SK-N-SH (cell line): ENCODE results near the gene PPFIBP2. TPM values are rescaled to one million over a fixed set of nuclear protein-coding genes. Genes with fewer than 3 reads are reported as not detected.

Source experiments
- CTCF ChIA-PET: fragments of 300-600, 350-600 bp; formaldehyde crosslinking; extraction: SDS; loops from one replicate; lab custom pipeline; 2021; lab: Yijun Ruan, JAX
- POLR2A ChIA-PET: fragments of 350-600 bp; sonication (Branson Sonifier 250); formaldehyde crosslinking; extraction: SDS; loops from one replicate; lab custom pipeline; 2020; ENCODE audit warnings: antibody characterized with exemption, inconsistent platforms; lab: Yijun Ruan, JAX
- DNase-seq: peaks from one replicate; pipeline ENCODE4 v3.0.0; 2012
- H2AFZ ChIP-seq: fragments of 200-600 bp; sonication (generic); 2 replicates; pipeline ENCODE4 v1.8.1; 2016; ENCODE audit warnings: antibody characterized with exemption, mild to moderate bottlenecking, low read depth
- H3F3A ChIP-seq: fragments of 200-600 bp; sonication (generic); replicated peaks from 2 replicates; pipeline ENCODE3; 2016; ENCODE audit warnings: antibody characterized with exemption, mild to moderate bottlenecking; ENCODE audit not compliant: insufficient read depth
- H3K27ac ChIP-seq, 2 experiments: fragments of 200-500 bp in 1 of 2; fragments of 200-600 bp in 1 of 2; sonication (Bioruptor generic) in 1 of 2; sonication (generic), shearing (Covaris generic) in 1 of 2; 2 replicates each; pipeline versions ENCODE4 v1.5.1 to v1.6.1; 2014 to 2016; ENCODE audit warnings: low read depth in 2 of 2, inconsistent platforms in 1 of 2, low read length in 1 of 2, mild to moderate bottlenecking in 1 of 2, mixed read lengths in 1 of 2
- H3K27me3 ChIP-seq: fragments of 200-600 bp; sonication (generic), shearing (Covaris generic); 2 replicates; pipeline ENCODE4 v1.6.1; 2016; ENCODE audit warnings: mixed run types; ENCODE audit not compliant: insufficient read depth
- H3K36me3 ChIP-seq, 2 experiments: fragments of 200-500 bp in 1 of 2; fragments of 200-600 bp in 1 of 2; sonication (Bioruptor generic) in 1 of 2; sonication (generic) in 1 of 2; replicated peaks in 1 of 2; 2 replicates each; pipeline versions ENCODE3 to v1.5.1; 2014 to 2016; ENCODE audit warnings: low read length in 1 of 2, mild to moderate bottlenecking in 1 of 2; ENCODE audit not compliant: insufficient read depth in 2 of 2, control insufficient read depth in 1 of 2
- H3K4me1 ChIP-seq, 2 experiments: fragments of 200-500 bp in 1 of 2; fragments of 200-600 bp in 1 of 2; sonication (Bioruptor generic) in 1 of 2; sonication (generic), shearing (Covaris generic) in 1 of 2; 2 replicates each; pipeline versions ENCODE4 v1.5.1 to v1.6.1; 2014 to 2016; ENCODE audit warnings: low read depth in 1 of 2, low read length in 1 of 2, mixed run types in 1 of 2; ENCODE audit not compliant: insufficient read depth in 2 of 2, control insufficient read depth in 1 of 2
- H3K4me2 ChIP-seq: fragments of 200-600 bp; sonication (generic), shearing (Covaris generic); 2 replicates; pipeline ENCODE4 v1.6.1; 2017; ENCODE audit warnings: mixed run types
- H3K4me3 ChIP-seq, 2 experiments: fragments of 200-500 bp in 1 of 2; fragments of 200-600 bp in 1 of 2; sonication (Bioruptor generic) in 1 of 2; sonication (generic), shearing (Covaris generic) in 1 of 2; 2 replicates each; pipeline versions ENCODE4 v1.5.1 to v1.8.1; 2014 to 2016; ENCODE audit warnings: low read depth in 2 of 2, inconsistent platforms in 1 of 2, low read length in 1 of 2, mild to moderate bottlenecking in 1 of 2, mixed read lengths in 1 of 2, moderate library complexity in 1 of 2
- H3K79me2 ChIP-seq: fragments of 200-600 bp; sonication (generic); 2 replicates; pipeline ENCODE4 v1.8.1; 2017; ENCODE audit warnings: mild to moderate bottlenecking; ENCODE audit not compliant: insufficient read depth
- H3K9ac ChIP-seq: fragments of 200-600 bp; sonication (generic); 2 replicates; pipeline ENCODE4 v1.6.1; 2017; ENCODE audit warnings: mixed run types
- H3K9me2 ChIP-seq: fragments of 200-600 bp; sonication (generic); 2 replicates; pipeline ENCODE4 v1.6.1; 2017; ENCODE audit warnings: mixed run types
- H3K9me3 ChIP-seq: fragments of 200-600 bp; sonication (generic); 2 replicates; pipeline ENCODE4 v1.6.1; 2017; ENCODE audit warnings: mixed run types, mild to moderate bottlenecking, moderate library complexity
- H4K20me1 ChIP-seq: fragments of 200-600 bp; sonication (generic); 2 replicates; pipeline ENCODE4 v1.6.1; 2017; ENCODE audit warnings: mild to moderate bottlenecking, mixed run types; ENCODE audit not compliant: insufficient read depth
- ELF1 ChIP-seq: IDR thresholded peaks from 2 replicates; pipeline ENCODE4 v1.4.0; 2012
- EP300 ChIP-seq, 2 experiments: IDR thresholded peaks; 2 replicates each; pipeline versions ENCODE4 v1.4.0 to v1.6.1; 2012; ENCODE audit warnings: borderline replicate concordance in 1 of 2, low read depth in 1 of 2, low read length in 1 of 2
- FOXJ3 ChIP-seq: sonication (generic); formaldehyde crosslinking; IDR thresholded peaks from 2 replicates; pipeline ENCODE4 v1.5.1; 2020; ENCODE audit warnings: mild to moderate bottlenecking, missing genetic modification reagents
- FOXM1 ChIP-seq: IDR thresholded peaks from 2 replicates; pipeline ENCODE4 v1.4.0; 2012; ENCODE audit warnings: low read depth, mild to moderate bottlenecking
- GABPA ChIP-seq: IDR thresholded peaks from 2 replicates; pipeline ENCODE4 v1.4.0; 2012; ENCODE audit warnings: low read depth, mild to moderate bottlenecking
- GATA2 ChIP-seq: sonication (generic); formaldehyde crosslinking; IDR thresholded peaks from 2 replicates; pipeline ENCODE4 v1.5.0; 2020; ENCODE audit warnings: mild to moderate bottlenecking, missing genetic modification reagents
- NFIC ChIP-seq: IDR thresholded peaks from 2 replicates; pipeline ENCODE4 v1.4.0; 2012; ENCODE audit warnings: borderline replicate concordance
- NRF1 ChIP-seq: IDR thresholded peaks from 2 replicates; pipeline ENCODE4 v1.6.1; 2012; ENCODE audit warnings: low read depth, mild to moderate bottlenecking, low read length
- RCOR1 ChIP-seq: fragments of 150-350 bp; IDR thresholded peaks from 2 replicates; pipeline ENCODE4 v1.6.1; 2017; ENCODE audit warnings: antibody characterized with exemption, low read length
- SMC3 ChIP-seq: IDR thresholded peaks from 2 replicates; pipeline ENCODE4 v1.6.1; 2012; ENCODE audit warnings: low read depth, low read length, improper control_type of control experiment
- TCF12 ChIP-seq: IDR thresholded peaks from 2 replicates; pipeline ENCODE4 v1.4.0; 2012
- USF1 ChIP-seq: IDR thresholded peaks from 2 replicates; pipeline ENCODE4 v1.4.0; 2012; ENCODE audit warnings: low read depth, borderline replicate concordance
- YY1 ChIP-seq: IDR thresholded peaks from 2 replicates; pipeline ENCODE4 v1.4.0; 2012; ENCODE audit warnings: low read depth, mild to moderate bottlenecking
- WGBS: methylation state at CpG from one replicate; pipeline ENCODE4 v1.1.6; 2017; ENCODE audit warnings: low lambda C conversion rate; 5-methylcytosine and 5-hydroxymethylcytosine counted together
- polyA plus RNA-seq, 3 experiments: library from polyadenylated mRNA; depleted of rRNA; stranded (reverse); fragments of >200 nt; gene quantifications; 2 replicates each; pipeline ENCODE4 v1.2.3, GENCODE V29; 2012
- TF ChIP-seq, protein P1 (sequence below): IDR thresholded peaks from 2 replicates; pipeline ENCODE4 v1.6.1; 2012; ENCODE audit warnings: mild to moderate bottlenecking, low read depth, low read length, moderate library complexity

Gene PPFIBP2
- polyA plus RNA-seq, 1 of the 3 experiments (the other 2 are of a cell fraction), result 0.67 TPM

DNA sequence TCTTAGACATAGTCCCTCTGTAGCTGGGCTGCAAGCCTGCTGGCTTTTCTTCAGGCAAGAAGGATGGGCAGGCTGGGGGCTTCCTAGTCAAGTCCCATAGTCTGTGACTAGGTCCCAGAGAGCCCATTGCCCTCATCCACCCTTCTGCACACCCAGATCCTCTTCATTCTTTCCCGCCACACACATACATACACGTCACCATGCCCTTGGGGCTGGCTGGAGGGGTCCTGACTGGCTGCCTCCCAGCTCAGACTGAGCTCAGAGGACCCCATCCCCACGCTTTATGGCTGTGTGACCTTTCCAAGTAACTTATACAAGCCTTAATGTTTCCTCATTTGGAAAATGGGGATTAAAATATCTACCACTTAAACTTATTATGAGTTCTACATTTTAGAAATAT, 13.5 kb upstream of the PPFIBP2 start (continued):
- TF ChIP-seq USF1 (no peak), EP300 (IDR thresholded peaks at IDR 0.05; ENCODE audit: borderline replicate concordance in 1 of 2, low read depth in 1 of 2, low read length in 1 of 2) (no peak)

DNA sequence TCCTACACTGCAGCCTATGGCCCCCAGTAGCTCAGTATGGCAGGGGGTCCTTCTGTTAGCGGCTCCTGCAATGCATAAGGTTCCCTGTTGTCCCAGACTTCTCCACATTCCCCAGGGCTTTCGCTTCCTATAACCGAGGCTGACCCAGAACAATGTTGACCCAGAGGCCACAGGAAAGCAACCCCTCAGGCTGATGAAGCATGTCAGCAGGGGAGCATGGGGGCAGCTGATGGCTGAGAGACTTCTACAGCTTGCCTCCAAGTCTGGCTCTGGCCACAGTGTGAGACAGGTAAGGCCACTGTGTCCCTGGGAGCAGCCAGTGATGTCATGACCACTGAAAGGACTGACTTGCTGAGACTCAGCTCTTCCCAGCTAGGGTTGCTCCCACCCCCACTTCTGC, 12.5 kb upstream of the PPFIBP2 start:
- no peaks in the 10 kb centered on the region for H3K27me3 ChIP-seq
- DNase-seq, result no peak
- no peaks in the 10 kb centered on the region for H3K9me2 ChIP-seq
- no peak overlapping the region for H3K27ac ChIP-seq
- H3K4me1 ChIP-seq, result no peaks in the 10 kb centered on the region
- ChIA-PET CTCF (interaction anchor here (0.7 to 1.7 kb wide), 3 partner anchors 10 to 13 kb away, joined by 3 to 6 read pairs (median 4); partner anchors contain the start of gene PPFIBP2), POLR2A (no interaction called here)
- no peak overlapping the region for H3K4me2 ChIP-seq
- no peaks in the 10 kb centered on the region for H3F3A ChIP-seq
- no peak overlapping the region for H3K4me3 ChIP-seq
- H3K36me3 ChIP-seq, result no peaks in the 10 kb centered on the region
- H3K9me3 ChIP-seq, result no peaks in the 10 kb centered on the region
- H2AFZ ChIP-seq, result no peak overlapping the region
- no peaks in the 10 kb centered on the region for H3K79me2 ChIP-seq
- no peak overlapping the region for H3K9ac ChIP-seq
- no peak for TF ChIP-seq GATA2 (CRISPR knock-in tag)
- no peak for TF ChIP-seq GABPA
- no peak for TF ChIP-seq FOXJ3
- TF ChIP-seq USF1, result no peak
- TF ChIP-seq, protein P1, sequence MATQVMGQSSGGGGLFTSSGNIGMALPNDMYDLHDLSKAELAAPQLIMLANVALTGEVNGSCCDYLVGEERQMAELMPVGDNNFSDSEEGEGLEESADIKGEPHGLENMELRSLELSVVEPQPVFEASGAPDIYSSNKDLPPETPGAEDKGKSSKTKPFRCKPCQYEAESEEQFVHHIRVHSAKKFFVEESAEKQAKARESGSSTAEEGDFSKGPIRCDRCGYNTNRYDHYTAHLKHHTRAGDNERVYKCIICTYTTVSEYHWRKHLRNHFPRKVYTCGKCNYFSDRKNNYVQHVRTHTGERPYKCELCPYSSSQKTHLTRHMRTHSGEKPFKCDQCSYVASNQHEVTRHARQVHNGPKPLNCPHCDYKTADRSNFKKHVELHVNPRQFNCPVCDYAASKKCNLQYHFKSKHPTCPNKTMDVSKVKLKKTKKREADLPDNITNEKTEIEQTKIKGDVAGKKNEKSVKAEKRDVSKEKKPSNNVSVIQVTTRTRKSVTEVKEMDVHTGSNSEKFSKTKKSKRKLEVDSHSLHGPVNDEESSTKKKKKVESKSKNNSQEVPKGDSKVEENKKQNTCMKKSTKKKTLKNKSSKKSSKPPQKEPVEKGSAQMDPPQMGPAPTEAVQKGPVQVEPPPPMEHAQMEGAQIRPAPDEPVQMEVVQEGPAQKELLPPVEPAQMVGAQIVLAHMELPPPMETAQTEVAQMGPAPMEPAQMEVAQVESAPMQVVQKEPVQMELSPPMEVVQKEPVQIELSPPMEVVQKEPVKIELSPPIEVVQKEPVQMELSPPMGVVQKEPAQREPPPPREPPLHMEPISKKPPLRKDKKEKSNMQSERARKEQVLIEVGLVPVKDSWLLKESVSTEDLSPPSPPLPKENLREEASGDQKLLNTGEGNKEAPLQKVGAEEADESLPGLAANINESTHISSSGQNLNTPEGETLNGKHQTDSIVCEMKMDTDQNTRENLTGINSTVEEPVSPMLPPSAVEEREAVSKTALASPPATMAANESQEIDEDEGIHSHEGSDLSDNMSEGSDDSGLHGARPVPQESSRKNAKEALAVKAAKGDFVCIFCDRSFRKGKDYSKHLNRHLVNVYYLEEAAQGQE, result no peak
- no peak for TF ChIP-seq SMC3
- no peak for TF ChIP-seq NRF1
- no peak for TF ChIP-seq ELF1
- TF ChIP-seq, all 33 proteins: peak for 0
- H4K20me1 ChIP-seq, result no peaks in the 10 kb centered on the region
- WGBS, result 51% methylated on average over 3 of the region's 3 CpGs

- Histone ChIP-seq H3K36me3 (no peaks in the 10 kb centered on the region), H3K9me3 (no peaks in the 10 kb centered on the region), H3K9ac (no peak overlapping the region), H3K4me1 (no peaks in the 10 kb centered on the region), H3F3A (no peaks in the 10 kb centered on the region), H3K4me2 (no peak overlapping the region), H4K20me1 (no peaks in the 10 kb centered on the region), H3K9me2 (no peaks in the 10 kb centered on the region), H2AFZ (no peak overlapping the region), H3K4me3 (no peak overlapping the region), H3K27ac (no peak overlapping the region), H3K79me2 (no peaks in the 10 kb centered on the region), H3K27me3 (no peaks in the 10 kb centered on the region)
- ChIA-PET POLR2A (no interaction called here), CTCF (interaction anchor here (1.4 to 1.7 kb wide), 2 partner anchors 10 to 12 kb away, joined by 4 to 6 read pairs; partner anchors contain the start of gene PPFIBP2)
- DNase-seq, result no peak
- WGBS, result 33% methylated on average over 4 of the region's 4 CpGs
- TF ChIP-seq YY1 (no peak), NFIC (no peak), EP300 (IDR thresholded peaks at IDR 0.05; ENCODE audit: borderline replicate concordance in 1 of 2, low read depth in 1 of 2, low read length in 1 of 2) (no peak), GABPA (no peak), RCOR1 (no peak), ELF1 (no peak), TCF12 (no peak), FOXM1 (no peak), USF1 (no peak)
- TF ChIP-seq, protein P1, result no peak
Measured at GRCh38 chr11:7501894-7502293, 11.9 kb upstream of the PPFIBP2 start.
